HCT116 (cell line): ENCODE measurements around the gene MAP2K6. TPM values are rescaled to one million over a fixed set of nuclear protein-coding genes. Genes with fewer than 3 reads are reported as not detected.

ENCODE experiments used
- ATAC-seq: fragments of 200-7000 bp; cut with Tn5 transposase; 2 replicates; pipeline ENCODE4 v1.9.1; 2020; ENCODE audit warnings: mild to moderate bottlenecking, moderate library complexity
- BruUV-seq: library from RNA; stranded (reverse); fragments of 400-500 nt; replicated peaks from 2 replicates; lab custom pipeline; 2021; lab: Mats Ljungman, UMichigan
- CTCF ChIA-PET: fragments of 300-600 bp; sonication (Branson Sonifier 250); formaldehyde crosslinking; loops from one replicate; lab custom pipeline; 2021; ENCODE audit warnings: antibody characterized with exemption; lab: Charles Lee
- POLR2A ChIA-PET: fragments of 300-600, 350-600 bp; sonication (Branson Sonifier 250); formaldehyde crosslinking; loops from one replicate; lab custom pipeline; 2021; ENCODE audit warnings: antibody characterized with exemption; lab: Charles Lee
- RAD21 ChIA-PET, 2 experiments: fragments of 300-600 bp; sonication (Branson Sonifier 250); formaldehyde crosslinking; loops; one replicate each; lab custom pipeline; 2023; ENCODE audit warnings: low total read pairs in 2 of 2; ENCODE audit not compliant: uncharacterized antibody in 2 of 2, unreplicated experiment in 2 of 2, low non-redundant PET in 1 of 2; lab: Charles Lee
- DNase-seq: peaks from one replicate; pipeline ENCODE4 v3.0.0-alpha.2; 2010; ENCODE audit warnings: low read depth, low spot score
- H2AFZ ChIP-seq: fragments of 200-600 bp; shearing (Covaris generic), sonication (generic); 2 replicates; pipeline ENCODE4 v1.6.1; 2017; ENCODE audit warnings: low read depth, mixed run types, mixed read lengths, antibody characterized with exemption, low read length; ENCODE audit not compliant: poor library complexity, severe bottlenecking
- H3K27ac ChIP-seq: 2 replicates; pipeline ENCODE4 v1.5.1; 2012; ENCODE audit warnings: low read depth, low read length
- H3K27me3 ChIP-seq: fragments of 200-600 bp; sonication (generic); 2 replicates; pipeline ENCODE4 v1.6.1; 2016; ENCODE audit warnings: mixed run types, low read length, mixed read lengths; ENCODE audit not compliant: insufficient read depth
- H3K36me3 ChIP-seq, 2 experiments: fragments of 200-500 bp in 1 of 2; fragments of 200-600 bp in 1 of 2; sonication (Bioruptor generic) in 1 of 2; sonication (generic) in 1 of 2; 2 replicates each; pipeline versions ENCODE4 v1.5.1 to v1.6.1; 2014 to 2016; ENCODE audit warnings: low read length in 2 of 2, inconsistent platforms in 1 of 2, mixed read lengths in 1 of 2, mixed run types in 1 of 2; ENCODE audit not compliant: insufficient read depth in 2 of 2, control insufficient read depth in 1 of 2
- H3K4me1 ChIP-seq, 2 experiments: fragments of 200-600 bp in 1 of 2; sonication (generic) in 1 of 2; 2 replicates each; pipeline versions ENCODE4 v1.5.1 to v1.6.1; 2012 to 2017; ENCODE audit warnings: low read length in 2 of 2, inconsistent platforms in 1 of 2, mild to moderate bottlenecking in 1 of 2, mixed read lengths in 1 of 2, mixed run types in 1 of 2, moderate library complexity in 1 of 2; ENCODE audit not compliant: insufficient read depth in 2 of 2, control insufficient read depth in 1 of 2
- H3K4me2 ChIP-seq: fragments of 200-600 bp; sonication (generic); 2 replicates; pipeline ENCODE4 v1.6.1; 2017; ENCODE audit warnings: mixed run types, low read length, mixed read lengths
- H3K4me3 ChIP-seq, 2 experiments: fragments of 200-600 bp in 1 of 2; sonication (generic) in 1 of 2; replicated peaks in 1 of 2; 2 replicates each; pipeline ENCODE4 v1.5.1; 2011 to 2016; ENCODE audit warnings: low read length in 2 of 2, control low read depth in 1 of 2, low read depth in 1 of 2, mild to moderate bottlenecking in 1 of 2, mixed read lengths in 1 of 2, mixed run types in 1 of 2
- H3K79me2 ChIP-seq: fragments of 200-600 bp; sonication (generic); 2 replicates; pipeline ENCODE4 v1.6.1; 2017; ENCODE audit warnings: mild to moderate bottlenecking, mixed run types, low read length, moderate library complexity, mixed read lengths; ENCODE audit not compliant: insufficient read depth
- H3K9ac ChIP-seq: fragments of 200-600 bp; sonication (generic); 2 replicates; pipeline ENCODE4 v1.6.1; 2016; ENCODE audit warnings: low read length, mixed read lengths
- H3K9me2 ChIP-seq: fragments of 200-600 bp; sonication (generic), shearing (Covaris generic); 2 replicates; pipeline ENCODE4 v1.6.1; 2017; ENCODE audit warnings: mixed run types, mild to moderate bottlenecking, moderate library complexity; ENCODE audit not compliant: insufficient read depth
- H3K9me3 ChIP-seq, 2 experiments: fragments of 200-500 bp in 1 of 2; fragments of 200-600 bp in 1 of 2; sonication (Bioruptor generic) in 1 of 2; sonication (generic) in 1 of 2; 2 replicates each; pipeline ENCODE4 v1.6.1; 2014 to 2017; ENCODE audit warnings: low read length in 2 of 2, mixed read lengths in 2 of 2, inconsistent platforms in 1 of 2, low read depth in 1 of 2, mild to moderate bottlenecking in 1 of 2, mixed run types in 1 of 2, moderate library complexity in 1 of 2; ENCODE audit not compliant: control insufficient read depth in 1 of 2, insufficient read depth in 1 of 2
- H4K20me1 ChIP-seq: fragments of 200-600 bp; sonication (generic), shearing (Covaris generic); 2 replicates; pipeline ENCODE4 v1.6.1; 2017; ENCODE audit warnings: mixed run types, mild to moderate bottlenecking, moderate library complexity; ENCODE audit not compliant: insufficient read depth
- CBX3 ChIP-seq: IDR thresholded peaks from 2 replicates; pipeline ENCODE4 v1.6.1; 2012; ENCODE audit warnings: low read depth
- CEBPB ChIP-seq: IDR thresholded peaks from 2 replicates; pipeline ENCODE4 v1.6.1; 2012; ENCODE audit warnings: low read depth
- CTCF ChIP-seq, 3 experiments: fragments of 200-600 bp in 1 of 3; sonication (generic) in 1 of 3; IDR thresholded peaks in 2 of 3; conservative IDR thresholded peaks in 1 of 3; 2 replicates each; pipeline ENCODE4 v1.5.1; 2012 to 2017; ENCODE audit warnings: low read depth in 2 of 3, low read length in 2 of 3, antibody characterized with exemption in 1 of 3, borderline replicate concordance in 1 of 3, control low read depth in 1 of 3, mild to moderate bottlenecking in 1 of 3, mixed read lengths in 1 of 3, mixed run types in 1 of 3, moderate library complexity in 1 of 3; ENCODE audit not compliant: insufficient read depth in 1 of 3
- EGR1 ChIP-seq: IDR thresholded peaks from 2 replicates; pipeline ENCODE4 v1.6.1; 2012; ENCODE audit warnings: low read depth
- EZH2 ChIP-seq: fragments of 200-600 bp; sonication (generic); IDR thresholded peaks from 2 replicates; pipeline ENCODE4 v1.6.1; 2017; ENCODE audit warnings: antibody characterized with exemption, mixed run types
- FOSL1 ChIP-seq: IDR thresholded peaks from 2 replicates; pipeline ENCODE4 v1.6.1; 2012; ENCODE audit warnings: low read depth
- JUND ChIP-seq: IDR thresholded peaks from 2 replicates; pipeline ENCODE4 v1.6.1; 2012
- MAX ChIP-seq: IDR thresholded peaks from 2 replicates; pipeline ENCODE4 v1.6.1; 2012
- POLR2A ChIP-seq: IDR thresholded peaks from 2 replicates; pipeline ENCODE4 v1.7.0; 2011; ENCODE audit warnings: borderline replicate concordance; ENCODE audit not compliant: insufficient read depth, insufficient read length; ENCODE audit errors: extremely low read depth
- POLR2AphosphoS5 ChIP-seq: IDR thresholded peaks from 2 replicates; pipeline ENCODE4 v1.6.1; 2011; ENCODE audit warnings: mild to moderate bottlenecking, low read depth, low read length, moderate library complexity
- RAD21 ChIP-seq: IDR thresholded peaks from 2 replicates; pipeline ENCODE4 v1.6.1; 2012; ENCODE audit warnings: low read depth, mild to moderate bottlenecking
- SIN3A ChIP-seq: IDR thresholded peaks from 2 replicates; pipeline ENCODE4 v1.6.1; 2012; ENCODE audit warnings: low read depth
- SP1 ChIP-seq: IDR thresholded peaks from 2 replicates; pipeline ENCODE4 v1.6.1; 2012; ENCODE audit warnings: low read depth
- TCF7L2 ChIP-seq: IDR thresholded peaks from 2 replicates; pipeline ENCODE4 v1.7.0; 2011; ENCODE audit warnings: borderline replicate concordance, inconsistent platforms; ENCODE audit not compliant: insufficient read depth, insufficient read length; ENCODE audit errors: extremely low read depth
- YY1 ChIP-seq: IDR thresholded peaks from 2 replicates; pipeline ENCODE4 v1.6.1; 2011; ENCODE audit warnings: low read length, low read depth, moderate library complexity, mild to moderate bottlenecking; ENCODE audit not compliant: insufficient replicate concordance; ENCODE audit errors: extremely low read depth
- ZBTB33 ChIP-seq: IDR thresholded peaks from 2 replicates; pipeline ENCODE4 v1.6.1; 2011; ENCODE audit warnings: mild to moderate bottlenecking, low read length, moderate library complexity; ENCODE audit not compliant: insufficient replicate concordance; ENCODE audit errors: extremely low read depth
- ZFX ChIP-seq: fragments of 450-650 bp; IDR thresholded peaks from 2 replicates; pipeline ENCODE4 v1.6.1; 2017
- ZNF274 ChIP-seq: fragments of 200-500 bp; sonication (Bioruptor generic); IDR thresholded peaks from 2 replicates; pipeline ENCODE4 v1.6.1; 2014; ENCODE audit warnings: mild to moderate bottlenecking, low read depth, low read length, inconsistent platforms
- intact Hi-C: fragments of 100-400 bp; cut with micrococcal nuclease; formaldehyde crosslinking; loops from 2 replicates; pipeline ENCODE4 v1.10.0; 2022
- total RNA-seq: library from RNA; stranded (reverse); gene quantifications from one replicate; pipeline ENCODE4 v1.2.1, GENCODE V29; 2021; ENCODE audit not compliant: unreplicated experiment

Gene MAP2K6
- total RNA-seq, 1 experiment from 2014 or later = 0.22 TPM

- Histone ChIP-seq H3K79me2 (no peaks in the 10 kb centered on the region), H3K4me3 (no peak overlapping the region), H3K27me3 (no peaks in the 10 kb centered on the region), H4K20me1 (no peaks in the 10 kb centered on the region), H3K9me2 (no peaks in the 10 kb centered on the region), H3K4me1 (no peaks in the 10 kb centered on the region), H3K9ac (no peak overlapping the region), H3K4me2 (no peak overlapping the region), H2AFZ (no peak overlapping the region), H3K36me3 (no peaks in the 10 kb centered on the region), H3K27ac (no peak overlapping the region), H3K9me3 (0 out of 4 replicates have a peak, but pooled peaks cover 0 to 5% of the 10 kb centered on the region in 2 experiments)
- ChIA-PET CTCF (no interaction called here), POLR2A (interaction anchor here (0.6 kb wide), 1 partner anchor 1239 kb away, joined by 5 read pairs; no protein-coding TSS in a partner anchor), RAD21 (no interaction called here)
- no peak for ATAC-seq
- DNase-seq = no peak
- intact Hi-C loops = no loop called here
- no TSS peak for BruUV-seq
- TF ChIP-seq FOSL1 (no peak), CBX3 (no peak), SP1 (no peak), CEBPB (no peak), YY1 (no peak), ZNF274 (no peak), RAD21 (no peak), EGR1 (no peak), MAX (no peak), EZH2 (no peak), ZFX (no peak), ZBTB33 (no peak), SIN3A (no peak), POLR2AphosphoS5 (no peak), JUND (no peak), CTCF (IDR thresholded peaks at IDR 0.05 in 2 of 3, conservative IDR thresholded peaks at IDR 0.05 in 1 of 3; ENCODE audit: borderline replicate concordance in 1 of 3, insufficient read depth in 1 of 3, low read depth in 2 of 3, low read length in 2 of 3) (no peak), TCF7L2 (no peak), POLR2A (no peak)
Observed at GRCh38 chr17:69402052-69402451, 12.4 kb upstream of the MAP2K6 start.
